ENCODE data around the gene CCDC88C.

- TF ChIP-seq SP1 (CRISPR knock-in tag; conservative IDR thresholded peaks at IDR 0.05): no peak
- TF ChIP-seq NR2C2 (CRISPR knock-in tag; IDR thresholded peaks at IDR 0.05): no peak
- TF ChIP-seq, protein P1, sequence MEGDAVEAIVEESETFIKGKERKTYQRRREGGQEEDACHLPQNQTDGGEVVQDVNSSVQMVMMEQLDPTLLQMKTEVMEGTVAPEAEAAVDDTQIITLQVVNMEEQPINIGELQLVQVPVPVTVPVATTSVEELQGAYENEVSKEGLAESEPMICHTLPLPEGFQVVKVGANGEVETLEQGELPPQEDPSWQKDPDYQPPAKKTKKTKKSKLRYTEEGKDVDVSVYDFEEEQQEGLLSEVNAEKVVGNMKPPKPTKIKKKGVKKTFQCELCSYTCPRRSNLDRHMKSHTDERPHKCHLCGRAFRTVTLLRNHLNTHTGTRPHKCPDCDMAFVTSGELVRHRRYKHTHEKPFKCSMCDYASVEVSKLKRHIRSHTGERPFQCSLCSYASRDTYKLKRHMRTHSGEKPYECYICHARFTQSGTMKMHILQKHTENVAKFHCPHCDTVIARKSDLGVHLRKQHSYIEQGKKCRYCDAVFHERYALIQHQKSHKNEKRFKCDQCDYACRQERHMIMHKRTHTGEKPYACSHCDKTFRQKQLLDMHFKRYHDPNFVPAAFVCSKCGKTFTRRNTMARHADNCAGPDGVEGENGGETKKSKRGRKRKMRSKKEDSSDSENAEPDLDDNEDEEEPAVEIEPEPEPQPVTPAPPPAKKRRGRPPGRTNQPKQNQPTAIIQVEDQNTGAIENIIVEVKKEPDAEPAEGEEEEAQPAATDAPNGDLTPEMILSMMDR (IDR thresholded peaks at IDR 0.05): no peak
- TF ChIP-seq ESRRA (CRISPR knock-in tag; IDR thresholded peaks at IDR 0.05; ENCODE audit: borderline replicate concordance): no peak
- TF ChIP-seq, protein P2, sequence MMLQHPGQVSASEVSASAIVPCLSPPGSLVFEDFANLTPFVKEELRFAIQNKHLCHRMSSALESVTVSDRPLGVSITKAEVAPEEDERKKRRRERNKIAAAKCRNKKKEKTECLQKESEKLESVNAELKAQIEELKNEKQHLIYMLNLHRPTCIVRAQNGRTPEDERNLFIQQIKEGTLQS (CRISPR knock-in tag; conservative IDR thresholded peaks at IDR 0.05): no peak
- TF ChIP-seq ELF4 (CRISPR knock-in tag; IDR thresholded peaks at IDR 0.05; ENCODE audit: low read depth): no peak
- TF ChIP-seq PRDM15 (CRISPR knock-in tag; IDR thresholded peaks at IDR 0.05): no peak
- TF ChIP-seq, protein P3, sequence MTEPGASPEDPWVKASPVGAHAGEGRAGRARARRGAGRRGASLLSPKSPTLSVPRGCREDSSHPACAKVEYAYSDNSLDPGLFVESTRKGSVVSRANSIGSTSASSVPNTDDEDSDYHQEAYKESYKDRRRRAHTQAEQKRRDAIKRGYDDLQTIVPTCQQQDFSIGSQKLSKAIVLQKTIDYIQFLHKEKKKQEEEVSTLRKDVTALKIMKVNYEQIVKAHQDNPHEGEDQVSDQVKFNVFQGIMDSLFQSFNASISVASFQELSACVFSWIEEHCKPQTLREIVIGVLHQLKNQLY (CRISPR knock-in tag; IDR thresholded peaks at IDR 0.05): no peak
- no peak for TF ChIP-seq NFE2L1 (CRISPR knock-in tag; IDR thresholded peaks at IDR 0.05)
- TF ChIP-seq, protein P4, sequence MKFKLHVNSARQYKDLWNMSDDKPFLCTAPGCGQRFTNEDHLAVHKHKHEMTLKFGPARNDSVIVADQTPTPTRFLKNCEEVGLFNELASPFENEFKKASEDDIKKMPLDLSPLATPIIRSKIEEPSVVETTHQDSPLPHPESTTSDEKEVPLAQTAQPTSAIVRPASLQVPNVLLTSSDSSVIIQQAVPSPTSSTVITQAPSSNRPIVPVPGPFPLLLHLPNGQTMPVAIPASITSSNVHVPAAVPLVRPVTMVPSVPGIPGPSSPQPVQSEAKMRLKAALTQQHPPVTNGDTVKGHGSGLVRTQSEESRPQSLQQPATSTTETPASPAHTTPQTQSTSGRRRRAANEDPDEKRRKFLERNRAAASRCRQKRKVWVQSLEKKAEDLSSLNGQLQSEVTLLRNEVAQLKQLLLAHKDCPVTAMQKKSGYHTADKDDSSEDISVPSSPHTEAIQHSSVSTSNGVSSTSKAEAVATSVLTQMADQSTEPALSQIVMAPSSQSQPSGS (CRISPR knock-in tag; IDR thresholded peaks at IDR 0.05; ENCODE audit: borderline replicate concordance, low read depth): no peak
- no peak for TF ChIP-seq ZNF138 (CRISPR knock-in tag; conservative IDR thresholded peaks at IDR 0.05)
- TF ChIP-seq EMX1 (CRISPR knock-in tag; IDR thresholded peaks at IDR 0.05): no peak
Observed at GRCh38 chr14:91295276-91295845, 122.3 kb downstream of the CCDC88C start.
